HG03060 (cell line): Measurements from ENCODE around the gene ITGB3.
"Not testable (repeated sequence)": the region's sequence is repeated elsewhere in the genome, so short reads cannot be mapped to it uniquely, and the experiment has no call there.

Source experiments
- ATAC-seq: cut with Tn5 transposase; IDR thresholded peaks from one replicate; pipeline ENCODE4 v1.9.1; 2021; ENCODE audit warnings: low read depth, moderate number of reproducible peaks; ENCODE audit not compliant: unreplicated experiment

The ITGB3 gene

GRCh38 chr17:47253541-47254402 lies at the start of gene ITGB3:
Gene ITGB3, plus strand, starts transcription at chr17:47253827. Its CDS starts 35 bp downstream, at chr17:47253862.
- ATAC-seq = no peak

- ATAC-seq = no peak
These were observed 49.5 kb upstream of the ITGB3 start for GRCh38 chr17:47203984-47204721.

GRCh38 chr17:47204722-47205418 lies 48.8 kb upstream of the ITGB3 start:
- ATAC-seq = peak; percentile 35

DNA sequence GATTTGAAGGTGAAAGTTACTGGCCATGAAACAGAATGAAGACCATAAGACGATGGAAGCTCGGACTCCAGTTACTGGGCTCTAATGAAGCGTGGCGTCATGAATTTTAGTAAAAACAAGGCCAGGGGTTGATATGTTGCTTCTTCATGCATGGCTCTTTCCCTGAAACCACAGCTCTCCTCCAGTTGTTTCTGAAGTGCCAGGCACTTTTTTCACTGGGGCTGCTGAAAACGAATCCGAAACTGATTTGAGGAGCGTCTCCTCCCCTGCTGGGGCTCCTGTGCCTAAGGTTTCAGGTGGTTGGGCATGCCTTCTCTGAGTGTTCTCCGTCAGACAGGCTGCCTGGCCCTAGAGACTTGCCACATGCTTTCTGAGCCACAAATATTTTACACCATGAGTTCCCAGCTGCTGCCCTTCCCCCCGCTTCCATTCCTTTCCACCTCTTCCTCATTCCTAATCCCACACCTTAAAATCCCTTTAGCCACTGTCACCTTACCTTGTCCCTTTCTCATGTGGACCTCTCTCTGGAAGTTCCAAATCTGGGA lies 48.1 kb upstream of the ITGB3 start:
- peak; percentile 36 for ATAC-seq

DNA sequence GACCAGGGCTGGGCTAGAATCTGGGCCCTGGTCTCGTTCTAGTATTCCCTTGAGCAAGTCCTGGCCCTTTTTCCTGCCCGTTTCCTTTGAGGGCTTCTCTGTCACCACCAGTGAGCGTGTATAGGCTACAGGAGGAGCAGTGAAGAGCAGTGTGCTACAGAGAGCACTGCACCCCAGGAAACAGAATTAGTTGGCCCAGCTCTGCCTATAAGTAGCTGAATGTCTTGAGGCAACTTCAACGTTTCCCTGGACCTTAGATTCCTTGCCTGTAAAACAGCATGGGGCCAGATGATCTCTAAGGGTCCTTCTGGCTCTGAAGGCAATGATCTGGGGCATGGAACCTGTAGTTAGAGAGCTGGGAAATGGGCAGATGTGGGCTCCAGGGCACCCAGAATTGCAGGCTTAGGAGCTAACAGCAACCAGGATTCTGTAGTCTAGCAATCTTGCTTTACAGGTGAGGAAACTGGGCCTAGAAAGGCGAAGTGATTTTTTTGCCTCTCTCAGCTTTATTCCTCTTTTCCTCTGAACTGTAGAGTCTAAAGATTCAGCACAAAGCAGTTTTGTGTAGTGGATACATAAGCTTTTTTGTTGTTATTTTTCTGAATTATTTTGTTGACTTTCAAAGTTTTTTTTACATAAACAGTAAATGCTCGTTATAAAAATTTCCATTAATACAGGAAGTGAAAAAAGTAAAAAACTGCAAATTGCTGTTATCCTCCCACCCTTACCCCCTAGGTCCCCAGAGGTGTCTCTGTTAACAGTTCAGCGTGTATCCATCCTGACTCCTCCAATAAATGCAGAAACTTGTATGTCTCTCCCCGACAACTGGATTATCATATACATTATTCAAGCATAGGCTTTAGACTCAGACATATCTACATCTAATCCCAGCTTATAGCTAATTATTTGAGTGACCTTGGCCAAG lies 46.2 kb upstream of the ITGB3 start:
- no peak for ATAC-seq

- ATAC-seq = no peak
These were observed 44.7 kb upstream of the ITGB3 start, which contains the start of gene MYL4 for GRCh38 chr17:47208744-47209488. Gene MYL4, plus strand, starts transcription at chr17:47209348. Its CDS starts 75 bp downstream, at chr17:47209423.

- ATAC-seq = no peak
These were observed 44.1 kb upstream of the ITGB3 start for GRCh38 chr17:47209499-47209898.

GRCh38 chr17:47210105-47210504 lies 43.5 kb upstream of the ITGB3 start:
- ATAC-seq = no peak

DNA sequence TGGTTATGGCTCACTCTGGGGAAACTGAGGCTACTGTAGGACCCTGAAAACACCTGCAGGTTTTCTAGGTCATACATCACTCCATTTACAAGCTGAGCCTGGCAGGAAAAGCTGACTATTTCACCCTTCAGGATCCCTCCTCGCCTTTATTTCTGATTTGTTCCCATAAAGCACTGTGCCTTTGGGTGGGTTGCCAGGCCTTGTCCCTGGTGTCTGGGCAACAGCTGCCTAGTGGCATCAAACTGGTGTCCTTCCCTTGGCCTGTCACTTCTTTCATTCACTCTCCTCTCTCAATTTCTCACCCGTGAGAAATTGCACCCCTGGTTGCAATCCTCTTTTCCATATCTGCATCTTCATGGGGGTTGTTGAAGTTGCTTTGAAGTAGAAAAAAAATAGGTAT lies 42.8 kb upstream of the ITGB3 start:
- no peak for ATAC-seq

DNA sequence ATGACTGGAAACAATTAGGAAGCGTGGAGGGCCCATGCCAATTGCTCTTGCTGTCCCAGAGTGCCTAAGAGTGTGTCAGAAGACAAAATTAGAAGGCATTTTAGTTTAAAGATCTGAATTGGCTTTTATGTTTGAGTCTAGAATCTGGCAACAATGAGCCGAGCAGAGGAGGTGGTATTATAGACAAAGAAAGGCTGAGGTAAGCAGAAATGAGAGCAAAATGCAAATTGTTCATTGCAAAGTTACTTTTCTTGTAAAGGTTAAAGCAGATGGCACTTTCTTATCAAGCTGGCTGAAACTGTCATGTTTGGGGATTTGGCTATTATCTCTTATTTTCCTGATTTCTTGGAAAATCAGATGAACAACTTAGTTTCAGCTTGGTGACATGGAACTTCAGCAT lies 41.2 kb upstream of the ITGB3 start:
- ATAC-seq = no peak

GRCh38 chr17:47213540-47213939 lies 40.1 kb upstream of the ITGB3 start:
- ATAC-seq = no peak

GRCh38 chr17:47214931-47215330 lies 38.7 kb upstream of the ITGB3 start:
- ATAC-seq = no peak

- ATAC-seq = not testable (repeated sequence)
These were observed 36.8 kb upstream of the ITGB3 start for GRCh38 chr17:47216821-47217220.

GRCh38 chr17:47217279-47217678 lies 36.3 kb upstream of the ITGB3 start:
- not testable (repeated sequence) for ATAC-seq

GRCh38 chr17:47218896-47219430 lies 34.7 kb upstream of the ITGB3 start:
- ATAC-seq = no peak

GRCh38 chr17:47219621-47220475 lies 33.8 kb upstream of the ITGB3 start:
- ATAC-seq = no peak

- ATAC-seq = no peak
These were observed 33.1 kb upstream of the ITGB3 start for GRCh38 chr17:47220531-47220999.

- ATAC-seq = no peak
These were observed 32.5 kb upstream of the ITGB3 start for GRCh38 chr17:47221154-47221553.
